Uterus (tissue), 2 donors: ENCODE measurements around the gene CTIF.

Source experiments
- POLR2A ChIP-seq, 2 donors: fragments of 450-650 bp; IDR thresholded peaks; one replicate each; pipeline ENCODE4 v1.6.1; 2016; ENCODE audit warnings: antibody characterized with exemption in 2 of 2, mild to moderate bottlenecking in 1 of 2, moderate library complexity in 1 of 2
- TF ChIP-seq, protein P1 (sequence below), 4 experiments: fragments of 200-600 bp in 2 of 4; fragments of 450-650 bp in 2 of 4; sonication (generic) in 2 of 4; IDR thresholded peaks; one replicate each; pipeline ENCODE4 v1.5.1; 2016 to 2019; ENCODE audit warnings: antibody characterized with exemption in 4 of 4, mild to moderate bottlenecking in 2 of 4, moderate library complexity in 1 of 4

- TF ChIP-seq, protein P1, sequence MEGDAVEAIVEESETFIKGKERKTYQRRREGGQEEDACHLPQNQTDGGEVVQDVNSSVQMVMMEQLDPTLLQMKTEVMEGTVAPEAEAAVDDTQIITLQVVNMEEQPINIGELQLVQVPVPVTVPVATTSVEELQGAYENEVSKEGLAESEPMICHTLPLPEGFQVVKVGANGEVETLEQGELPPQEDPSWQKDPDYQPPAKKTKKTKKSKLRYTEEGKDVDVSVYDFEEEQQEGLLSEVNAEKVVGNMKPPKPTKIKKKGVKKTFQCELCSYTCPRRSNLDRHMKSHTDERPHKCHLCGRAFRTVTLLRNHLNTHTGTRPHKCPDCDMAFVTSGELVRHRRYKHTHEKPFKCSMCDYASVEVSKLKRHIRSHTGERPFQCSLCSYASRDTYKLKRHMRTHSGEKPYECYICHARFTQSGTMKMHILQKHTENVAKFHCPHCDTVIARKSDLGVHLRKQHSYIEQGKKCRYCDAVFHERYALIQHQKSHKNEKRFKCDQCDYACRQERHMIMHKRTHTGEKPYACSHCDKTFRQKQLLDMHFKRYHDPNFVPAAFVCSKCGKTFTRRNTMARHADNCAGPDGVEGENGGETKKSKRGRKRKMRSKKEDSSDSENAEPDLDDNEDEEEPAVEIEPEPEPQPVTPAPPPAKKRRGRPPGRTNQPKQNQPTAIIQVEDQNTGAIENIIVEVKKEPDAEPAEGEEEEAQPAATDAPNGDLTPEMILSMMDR (IDR thresholded peaks at IDR 0.05), result no peak
- TF ChIP-seq POLR2A (IDR thresholded peaks at IDR 0.05), result no peak
Measured at GRCh38 chr18:48576457-48576771, 37.6 kb downstream of the CTIF start.
